ENCODE data around the gene PPP2R2C.

PPP2R2C gene

DNA sequence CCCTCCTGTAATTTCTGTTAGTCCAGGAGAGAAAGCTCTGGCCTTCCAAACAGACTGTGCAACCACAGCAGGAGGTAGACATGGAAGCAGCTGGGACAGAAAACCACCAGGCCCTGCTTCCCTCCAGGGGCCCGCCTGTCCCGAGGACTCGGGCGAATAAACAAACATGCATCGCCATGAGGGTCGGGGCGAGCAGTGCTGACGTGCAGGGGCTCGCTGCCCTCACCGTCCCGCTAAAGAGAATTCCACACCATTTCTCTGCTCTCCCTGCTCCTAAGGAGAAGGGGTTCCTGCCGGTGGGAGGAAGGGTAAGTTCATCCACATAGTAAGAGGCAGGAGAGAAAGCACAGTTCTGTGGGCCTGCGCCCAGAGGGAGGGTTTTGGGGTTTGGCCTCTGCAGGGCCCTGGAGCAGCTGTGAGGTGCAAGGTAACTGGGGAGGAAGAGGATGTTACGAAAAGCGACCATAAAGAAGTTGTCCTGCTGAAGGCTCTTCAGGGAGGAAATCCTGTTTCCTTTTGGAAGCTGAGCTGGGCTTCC is 147.9 kb downstream of the PPP2R2C start:
- no peak for DNase-seq (ENCODE audit: low spot score)
- TF ChIP-seq, protein P1, sequence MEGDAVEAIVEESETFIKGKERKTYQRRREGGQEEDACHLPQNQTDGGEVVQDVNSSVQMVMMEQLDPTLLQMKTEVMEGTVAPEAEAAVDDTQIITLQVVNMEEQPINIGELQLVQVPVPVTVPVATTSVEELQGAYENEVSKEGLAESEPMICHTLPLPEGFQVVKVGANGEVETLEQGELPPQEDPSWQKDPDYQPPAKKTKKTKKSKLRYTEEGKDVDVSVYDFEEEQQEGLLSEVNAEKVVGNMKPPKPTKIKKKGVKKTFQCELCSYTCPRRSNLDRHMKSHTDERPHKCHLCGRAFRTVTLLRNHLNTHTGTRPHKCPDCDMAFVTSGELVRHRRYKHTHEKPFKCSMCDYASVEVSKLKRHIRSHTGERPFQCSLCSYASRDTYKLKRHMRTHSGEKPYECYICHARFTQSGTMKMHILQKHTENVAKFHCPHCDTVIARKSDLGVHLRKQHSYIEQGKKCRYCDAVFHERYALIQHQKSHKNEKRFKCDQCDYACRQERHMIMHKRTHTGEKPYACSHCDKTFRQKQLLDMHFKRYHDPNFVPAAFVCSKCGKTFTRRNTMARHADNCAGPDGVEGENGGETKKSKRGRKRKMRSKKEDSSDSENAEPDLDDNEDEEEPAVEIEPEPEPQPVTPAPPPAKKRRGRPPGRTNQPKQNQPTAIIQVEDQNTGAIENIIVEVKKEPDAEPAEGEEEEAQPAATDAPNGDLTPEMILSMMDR (IDR thresholded peaks at IDR 0.05; ENCODE audit: extremely low read depth, missing control alignments): no peak

DNA sequence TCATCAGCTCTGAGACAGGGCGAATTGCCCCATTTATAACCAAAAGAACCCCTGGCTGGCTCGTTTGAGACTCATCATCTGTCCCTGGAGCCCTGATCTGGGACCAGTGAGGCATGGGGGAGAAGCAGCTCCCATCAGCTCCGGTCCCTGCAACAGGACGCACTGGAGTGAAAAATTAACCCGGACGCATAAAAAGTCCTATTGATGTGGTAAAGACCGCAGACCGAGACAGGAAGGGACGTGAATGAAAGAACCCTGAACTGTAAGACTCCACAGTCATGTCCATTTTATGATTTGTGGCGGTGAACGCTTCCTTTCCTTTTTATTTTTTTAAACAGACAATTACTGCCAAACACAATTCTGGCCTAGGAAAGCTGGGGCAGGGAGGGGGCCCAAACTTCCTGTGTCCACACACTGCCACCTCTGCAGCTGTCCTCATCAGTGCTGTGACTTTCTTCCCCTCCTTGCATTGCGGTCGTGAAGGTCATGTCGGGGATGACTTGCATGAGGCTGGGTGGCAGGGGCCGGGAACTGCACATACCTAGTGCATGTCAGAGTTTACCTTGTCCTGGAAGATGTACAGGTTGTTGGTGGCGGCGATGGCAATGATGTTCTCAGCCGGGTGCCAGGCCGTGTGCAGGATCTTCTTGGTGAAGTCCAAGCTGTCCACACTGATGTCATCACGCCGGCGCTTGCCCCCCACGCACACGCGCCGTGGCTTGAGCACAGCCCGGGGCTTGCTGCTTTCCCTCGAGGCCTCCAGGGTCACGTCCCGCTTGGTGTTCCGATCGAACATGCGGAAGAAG is 149.4 kb downstream of the PPP2R2C start:
- no peak for DNase-seq (ENCODE audit: low spot score)
- TF ChIP-seq, protein P1 (IDR thresholded peaks at IDR 0.05; ENCODE audit: extremely low read depth, missing control alignments): no peak

DNA sequence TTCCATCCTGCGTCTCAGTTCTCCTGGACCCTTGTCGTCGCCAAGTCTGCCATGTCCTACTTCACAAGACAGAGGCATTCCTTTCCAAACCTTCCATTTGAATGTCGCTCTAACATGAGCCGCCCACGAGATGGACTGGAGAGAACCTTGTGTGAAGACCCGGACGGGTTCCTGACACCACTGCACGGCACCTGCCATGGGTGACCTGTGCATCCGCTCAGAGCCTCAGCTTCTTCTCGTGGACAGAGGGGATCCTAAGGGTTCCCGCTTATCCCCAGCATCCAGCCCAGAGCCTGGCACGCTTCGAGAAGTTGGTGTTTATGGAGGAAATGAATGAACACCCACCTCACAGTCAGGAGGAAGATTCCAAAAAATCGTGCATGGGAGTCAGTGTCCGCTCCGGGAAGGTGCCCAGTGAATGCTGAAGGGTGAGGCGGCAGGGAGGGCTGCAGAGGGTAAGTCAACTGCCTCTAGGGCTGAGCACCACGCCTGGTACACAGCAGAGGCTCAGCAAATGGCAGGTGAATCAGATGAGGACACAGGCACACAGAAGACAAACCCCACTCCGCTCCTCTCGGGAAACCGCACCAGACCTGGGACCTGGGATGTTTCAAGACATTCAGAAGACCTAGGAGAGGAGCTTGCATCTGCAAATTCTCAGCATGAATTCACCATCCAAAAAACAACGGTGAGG is 150.2 kb downstream of the PPP2R2C start:
- DNase-seq (ENCODE audit: low spot score): no peak
- TF ChIP-seq, protein P1 (IDR thresholded peaks at IDR 0.05; ENCODE audit: extremely low read depth, missing control alignments): no peak

DNA sequence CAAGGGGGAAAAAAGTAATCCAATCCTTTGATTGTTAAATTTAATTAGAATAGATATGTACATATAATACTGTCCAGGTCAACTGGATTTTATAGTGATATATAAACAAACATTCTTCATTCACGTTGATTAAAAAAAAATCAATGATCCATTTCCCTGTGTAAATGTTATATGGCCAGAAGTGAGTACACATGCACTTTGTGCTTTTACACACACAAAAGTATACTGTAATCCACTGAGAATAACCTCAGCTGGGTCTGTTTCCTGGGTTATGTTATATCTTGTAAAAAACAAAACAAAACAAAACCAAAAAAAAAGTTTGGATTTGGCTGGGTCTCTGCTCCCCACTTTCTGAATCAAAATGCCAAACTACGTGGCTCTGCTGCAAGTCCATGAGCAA is 151.1 kb downstream of the PPP2R2C start:
- TF ChIP-seq, protein P1 (IDR thresholded peaks at IDR 0.05; ENCODE audit: extremely low read depth, missing control alignments): no peak
- no peak for DNase-seq (ENCODE audit: low spot score)

DNA sequence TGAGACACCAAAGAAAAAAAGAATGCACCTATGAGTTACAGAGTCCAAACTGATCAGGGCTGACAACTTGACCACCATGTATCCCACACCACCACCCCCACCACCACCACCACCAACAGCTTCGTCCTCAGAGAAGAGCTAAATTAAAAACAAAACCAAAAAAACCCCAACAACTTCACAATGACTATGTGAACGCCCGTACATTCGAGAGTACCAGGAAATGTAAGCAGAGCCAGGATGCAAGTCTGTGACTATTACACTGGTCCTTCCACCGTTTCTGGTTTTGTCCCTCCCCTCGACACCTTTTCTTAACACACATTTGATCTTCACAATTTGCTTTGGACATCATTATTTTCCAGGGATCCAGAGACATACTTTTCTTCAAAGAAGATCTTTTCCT is 151.8 kb downstream of the PPP2R2C start:
- no peak for DNase-seq (ENCODE audit: low spot score)
- TF ChIP-seq, protein P1 (IDR thresholded peaks at IDR 0.05; ENCODE audit: extremely low read depth, missing control alignments): no peak

DNA sequence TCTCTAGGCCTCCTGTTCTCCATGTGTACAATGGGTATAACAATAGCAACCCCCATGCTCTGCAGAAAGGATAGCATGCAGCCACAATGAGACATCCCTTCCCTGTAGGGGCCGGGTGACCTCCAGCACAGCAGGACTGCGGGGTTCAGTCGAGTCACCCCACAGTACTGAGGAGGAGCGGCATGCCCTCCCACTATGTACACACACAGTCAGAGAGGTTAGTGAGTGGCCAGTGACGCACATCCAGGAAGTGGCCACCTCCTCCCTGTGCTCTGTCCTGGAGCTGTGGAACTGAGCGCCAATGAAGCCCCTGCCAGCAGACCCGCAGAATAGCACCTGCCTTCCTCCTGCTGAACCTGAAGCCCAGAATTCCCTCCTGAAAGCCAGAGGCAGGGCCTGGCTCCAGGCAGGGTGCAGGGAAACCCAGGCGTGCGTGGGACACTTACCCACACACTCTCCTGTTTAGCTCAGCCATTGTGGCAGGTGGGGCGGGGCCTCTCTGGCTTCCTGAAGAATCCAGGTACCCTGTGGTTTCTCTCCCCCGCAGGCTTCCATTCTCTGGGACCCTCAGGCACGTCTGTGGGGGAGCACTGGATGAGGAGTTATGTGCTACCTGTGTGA is 152.8 kb downstream of the PPP2R2C start:
- DNase-seq (ENCODE audit: low spot score): no peak
- TF ChIP-seq, protein P1 (IDR thresholded peaks at IDR 0.05; ENCODE audit: extremely low read depth, missing control alignments): no peak

DNA sequence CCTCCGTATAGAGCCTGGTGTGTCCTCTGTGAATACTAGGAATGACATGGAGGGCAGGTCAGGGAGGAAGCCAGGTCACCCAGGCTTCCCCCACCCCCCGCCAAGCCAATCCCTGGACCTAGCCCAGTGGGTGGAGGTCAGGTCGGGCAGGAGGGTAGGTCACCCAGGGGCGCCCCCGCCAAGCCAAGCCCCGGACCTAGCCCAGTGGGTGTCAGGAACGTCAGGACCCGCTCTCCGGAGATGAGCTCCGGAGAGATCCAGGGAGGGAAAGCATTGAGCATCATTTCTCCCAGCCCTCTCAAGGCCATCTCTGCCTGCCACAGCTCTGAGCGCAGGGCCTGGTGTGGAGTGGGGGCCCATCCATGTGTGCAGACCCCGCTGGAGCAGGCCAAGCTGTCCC is 154.2 kb downstream of the PPP2R2C start:
- no peak for DNase-seq (ENCODE audit: low spot score)
- TF ChIP-seq, protein P1 (IDR thresholded peaks at IDR 0.05; ENCODE audit: extremely low read depth, missing control alignments): no peak

Measured in GM20000 (cell line).